AG10803 (cell line): ENCODE measurements around the gene FNDC10.

Source experiments
- DNase-seq: peaks from one replicate; pipeline ENCODE4 v3.0.0; 2010; ENCODE audit warnings: low read depth
- H3K4me3 ChIP-seq: 2 replicates; pipeline ENCODE4 v1.5.1; 2011; ENCODE audit warnings: mild to moderate bottlenecking, low read length, control low read depth
- CTCF ChIP-seq: conservative IDR thresholded peaks from 2 replicates; pipeline ENCODE4 v1.5.1; 2011; ENCODE audit warnings: mild to moderate bottlenecking, low read length, control low read depth, inconsistent platforms

FNDC10 gene

GRCh38 chr1:1609822-1610485, 10.0 kb upstream of the FNDC10 start:
- no peak for TF ChIP-seq CTCF
- DNase-seq, result no peak
- no peak overlapping the region for H3K4me3 ChIP-seq

- DNase-seq, result no peak
Measured at GRCh38 chr1:1606232-1606631, 6.3 kb upstream of the FNDC10 start.

GRCh38 chr1:1605724-1606123, 5.8 kb upstream of the FNDC10 start:
- DNase-seq, result no peak
- no peak overlapping the region for H3K4me3 ChIP-seq
- TF ChIP-seq CTCF, result no peak

More at GRCh38 chr1:1606232-1606631, 6.3 kb upstream of the FNDC10 start:
- no peak for TF ChIP-seq CTCF
- H3K4me3 ChIP-seq, result no peak overlapping the region

- TF ChIP-seq CTCF, result no peak
Measured at GRCh38 chr1:1605034-1605591, 5.2 kb upstream of the FNDC10 start.

GRCh38 chr1:1604374-1605033, 4.6 kb upstream of the FNDC10 start:
- TF ChIP-seq CTCF, result no peak
- H3K4me3 ChIP-seq, result no peak overlapping the region
- no peak for DNase-seq

More at GRCh38 chr1:1605034-1605591, 5.2 kb upstream of the FNDC10 start:
- H3K4me3 ChIP-seq, result no peak overlapping the region
- DNase-seq, result no peak

- no peak for TF ChIP-seq CTCF
- H3K4me3 ChIP-seq, result no peak overlapping the region
- DNase-seq, result no peak
Measured at GRCh38 chr1:1603671-1604373, 3.9 kb upstream of the FNDC10 start.
